AG08396 (cell line): ENCODE results near the gene PELI3.

Source experiments
- DNase-seq: peaks from one replicate; pipeline ENCODE4 v3.0.0; 2012; ENCODE audit warnings: low spot score, mixed read lengths

PELI3 gene

GRCh38 chr11:66505276-66505816, 38.6 kb downstream of the PELI3 start:
- DNase-seq = no peak

GRCh38 chr11:66509131-66509561, 42.4 kb downstream of the PELI3 start:
- no peak for DNase-seq

- DNase-seq = peak; percentile 92
These were observed 43.7 kb downstream of the PELI3 start, which contains the start of gene BBS1 for GRCh38 chr11:66510271-66510989. TSS of gene BBS1 (plus strand) at chr11:66510635. CDS start at chr11:66510660, 25 bp downstream.

- no peak for DNase-seq
These were observed 44.3 kb downstream of the PELI3 start for GRCh38 chr11:66510990-66511339.

GRCh38 chr11:66523611-66524010, 56.9 kb downstream of the PELI3 start:
- DNase-seq = no peak

GRCh38 chr11:66524304-66525040, 57.8 kb downstream of the PELI3 start:
- no peak for DNase-seq
